Activated CD8-positive, alpha-beta memory T cell treated with anti-CD3 and anti-CD28 coated beads for 4 hours (primary cell): ENCODE measurements around the gene HIPK3.

Source experiments
- DNase-seq, 2 donors: peaks; one replicate each; pipeline ENCODE4 v3.0.0-alpha.2; 2020; ENCODE audit warnings: low read depth in 2 of 2

Gene HIPK3

DNA sequence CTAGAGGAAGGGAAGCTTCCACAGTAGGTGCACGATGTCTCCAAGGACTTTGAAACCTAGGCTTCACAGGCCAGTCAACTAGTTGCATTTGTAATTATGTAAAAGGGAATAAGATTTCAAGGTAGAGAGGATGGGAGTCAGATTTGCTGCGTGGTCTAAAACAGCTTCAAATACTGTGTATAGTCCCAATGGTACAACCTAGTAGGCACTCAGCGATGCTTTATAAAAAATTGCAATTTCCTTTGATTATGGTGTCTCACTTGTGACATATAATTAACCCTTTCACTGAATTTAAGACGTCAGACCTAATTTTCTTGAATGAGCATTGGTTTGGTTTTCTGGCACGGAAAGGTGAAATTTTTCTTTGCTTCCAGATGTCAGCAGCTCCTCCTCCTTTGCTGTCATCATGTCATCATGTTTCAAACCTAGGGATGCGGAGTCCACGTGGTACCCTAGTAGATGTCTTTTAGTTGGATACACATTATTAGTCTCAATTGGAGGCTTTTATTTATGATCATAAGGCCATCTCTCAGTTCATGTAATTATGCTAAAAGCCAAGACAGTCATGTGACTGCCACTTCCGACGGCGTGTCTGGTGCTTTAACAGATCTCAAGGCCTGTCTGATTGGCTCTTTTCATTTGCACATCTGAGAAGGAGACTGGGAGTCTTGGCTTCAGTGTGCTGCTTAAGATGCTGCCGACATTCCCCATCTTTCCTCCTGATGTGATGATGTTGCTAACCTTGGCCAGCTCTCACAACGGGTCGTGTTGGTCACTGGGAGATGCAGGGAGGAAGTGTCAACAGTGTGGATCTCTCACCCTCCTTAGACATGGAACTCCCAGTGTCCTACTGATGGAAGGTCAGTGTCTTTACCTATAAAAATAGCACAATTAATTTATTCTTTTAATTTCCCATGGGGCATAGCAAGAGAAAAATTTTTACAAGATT, 134.0 kb downstream of the HIPK3 start:
- no peak for DNase-seq

- DNase-seq, result no peak
Measured at GRCh38 chr11:33391893-33392251, 134.7 kb downstream of the HIPK3 start.

DNA sequence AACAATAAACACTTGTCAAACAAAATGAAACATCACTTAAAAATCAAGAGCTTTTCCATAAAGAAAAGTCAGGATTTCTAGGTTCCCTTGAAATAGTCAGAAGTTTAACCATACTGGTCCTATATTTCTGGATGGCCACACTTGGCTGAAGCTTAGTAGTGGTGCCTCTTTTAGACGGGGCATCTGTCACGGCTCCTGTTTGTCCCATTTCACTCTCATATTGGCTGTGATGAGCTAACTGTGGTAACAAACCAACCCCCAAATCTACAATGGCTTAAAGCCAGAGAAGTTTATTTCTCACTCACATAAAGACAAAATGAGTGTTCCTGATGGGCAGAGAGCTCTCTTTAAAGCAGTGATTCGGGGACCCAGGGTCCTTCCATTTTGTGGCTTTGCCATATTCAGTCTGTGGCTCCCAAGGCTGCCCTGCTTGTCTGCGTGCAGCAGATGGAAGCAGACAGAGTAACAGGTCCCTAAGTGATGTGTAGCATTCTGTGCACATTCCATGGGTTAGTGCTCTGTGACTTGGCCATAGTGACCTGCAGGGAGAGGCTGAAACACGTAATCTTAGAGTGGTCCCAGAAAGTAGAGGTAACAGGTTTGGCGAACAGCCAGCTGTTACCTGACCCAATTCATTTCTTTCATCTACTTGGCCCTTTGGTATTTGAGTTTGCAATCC, 137.4 kb downstream of the HIPK3 start:
- no peak for DNase-seq

GRCh38 chr11:33396361-33396760, 139.2 kb downstream of the HIPK3 start:
- DNase-seq, result no peak

- no peak for DNase-seq
Measured at GRCh38 chr11:33399421-33399820, 142.2 kb downstream of the HIPK3 start.

DNA sequence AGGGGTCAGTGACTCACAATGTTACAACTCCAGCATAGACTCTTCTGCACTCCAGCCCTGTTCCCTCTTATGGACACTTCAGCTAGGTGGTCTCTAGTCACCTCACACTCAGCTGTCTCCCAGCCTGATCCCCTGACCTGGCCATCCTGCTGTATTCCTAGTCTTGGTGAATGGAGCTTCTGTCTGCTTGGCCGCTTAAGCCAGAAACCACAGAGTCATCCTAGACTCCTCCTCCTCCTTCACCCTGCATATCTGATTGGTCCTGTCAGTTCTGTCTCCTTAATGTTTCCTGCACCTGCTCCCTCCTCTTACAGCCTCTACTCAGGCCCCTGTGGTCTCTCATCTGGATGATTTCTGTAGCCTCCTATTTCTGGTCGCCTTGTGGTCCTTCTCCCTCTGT, 144.9 kb downstream of the HIPK3 start:
- DNase-seq, result no peak

GRCh38 chr11:33403344-33403743, 146.2 kb downstream of the HIPK3 start:
- DNase-seq, result no peak

DNA sequence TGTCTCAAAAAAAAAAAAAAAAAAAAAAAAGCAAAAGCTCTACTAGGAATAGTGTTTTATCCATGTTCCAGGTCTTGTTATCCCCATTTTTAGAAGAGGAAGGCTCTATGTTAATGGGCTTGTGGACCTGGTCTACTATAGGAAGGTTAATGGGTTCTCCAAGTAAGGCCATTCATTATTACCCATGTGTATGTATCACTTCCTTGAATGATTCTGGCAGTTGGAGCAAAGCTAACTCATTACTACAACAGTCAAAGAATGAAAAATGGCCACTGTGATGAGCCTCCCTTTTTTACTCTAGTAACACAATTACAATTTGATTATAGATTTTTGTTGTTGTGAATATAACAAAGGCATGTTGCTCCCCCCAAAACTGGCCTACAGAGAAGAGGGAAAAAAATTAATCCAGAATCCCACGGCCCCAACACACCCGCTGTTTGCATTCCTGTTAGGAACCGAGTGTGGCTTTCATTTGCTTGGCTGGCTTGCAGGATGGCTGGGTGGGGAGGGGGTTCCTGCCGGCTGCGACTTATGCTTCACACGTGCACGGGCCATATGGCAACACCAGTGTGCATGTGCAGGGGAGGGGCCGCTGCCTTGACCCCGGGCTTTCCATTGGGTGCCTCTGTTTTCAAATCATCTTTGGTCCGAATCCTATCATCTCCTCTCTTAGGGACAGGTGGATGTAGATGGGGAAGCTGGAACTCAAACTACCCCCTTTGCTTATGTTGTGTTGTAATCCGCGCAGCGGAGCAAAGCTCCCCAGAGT, 148.8 kb downstream of the HIPK3 start:
- DNase-seq, result no peak
